ENCODE measurements around the gene NPHP4.

NPHP4 gene

GRCh38 chr1:5998051-5998905 lies 6.1 kb upstream of the NPHP4 start:
- no peak overlapping the region for H3K4me3 ChIP-seq
- no peak overlapping the region for H3K9ac ChIP-seq (ENCODE audit: insufficient read length)
- TF ChIP-seq EZH2 (IDR thresholded peaks at IDR 0.05) (no peak), POLR2AphosphoS5 (IDR thresholded peaks at IDR 0.05; ENCODE audit: borderline replicate concordance, low read depth, low read length) (no peak), FOXP2 (optimal IDR thresholded peaks at IDR 0.05; ENCODE audit: control extremely low read depth, extremely low read length, insufficient read depth) (no peak)
- no peak overlapping the region for H3K27ac ChIP-seq
- H3K36me3 ChIP-seq (ENCODE audit: insufficient read depth, low read length): no peaks in the 10 kb centered on the region
- DNase-seq (ENCODE audit: low read depth, low spot score): no peak
- H3K9me3 ChIP-seq (ENCODE audit: low read depth, low read length): no peaks in the 10 kb centered on the region

- Histone ChIP-seq H3K9me3 (ENCODE audit: low read depth, low read length) (no peaks in the 10 kb centered on the region), H3K9ac (ENCODE audit: insufficient read length) (no peak overlapping the region), H3K27ac (no peak overlapping the region), H3K4me3 (no peak overlapping the region), H3K36me3 (ENCODE audit: insufficient read depth, low read length) (no peaks in the 10 kb centered on the region)
- no peak for DNase-seq (ENCODE audit: low read depth, low spot score)
- TF ChIP-seq POLR2AphosphoS5 (IDR thresholded peaks at IDR 0.05; ENCODE audit: borderline replicate concordance, low read depth, low read length) (no peak), EZH2 (IDR thresholded peaks at IDR 0.05) (no peak), FOXP2 (optimal IDR thresholded peaks at IDR 0.05; ENCODE audit: control extremely low read depth, extremely low read length, insufficient read depth) (no peak)
These were observed 5.1 kb upstream of the NPHP4 start for GRCh38 chr1:5997316-5997715.

GRCh38 chr1:5996641-5997270 lies 4.5 kb upstream of the NPHP4 start:
- TF ChIP-seq FOXP2 (optimal IDR thresholded peaks at IDR 0.05; ENCODE audit: control extremely low read depth, extremely low read length, insufficient read depth) (no peak), EZH2 (IDR thresholded peaks at IDR 0.05) (no peak)

GRCh38 chr1:5995871-5996630 lies 3.8 kb upstream of the NPHP4 start:
- no peak overlapping the region for H3K27ac ChIP-seq
- no peaks in the 10 kb centered on the region for H3K9me3 ChIP-seq (ENCODE audit: low read depth, low read length)
- no peak for TF ChIP-seq FOXP2 (optimal IDR thresholded peaks at IDR 0.05; ENCODE audit: control extremely low read depth, extremely low read length, insufficient read depth)
- TF ChIP-seq POLR2AphosphoS5 (IDR thresholded peaks at IDR 0.05; ENCODE audit: borderline replicate concordance, low read depth, low read length): no peak
- TF ChIP-seq EZH2 (IDR thresholded peaks at IDR 0.05): no peak
- DNase-seq (ENCODE audit: low read depth, low spot score): no peak
- H3K4me3 ChIP-seq: no peak overlapping the region
- no peaks in the 10 kb centered on the region for H3K36me3 ChIP-seq (ENCODE audit: insufficient read depth, low read length)
- H3K9ac ChIP-seq (ENCODE audit: insufficient read length): no peak overlapping the region

More at GRCh38 chr1:5996641-5997270, 4.5 kb upstream of the NPHP4 start:
- no peak overlapping the region for H3K4me3 ChIP-seq
- no peak overlapping the region for H3K27ac ChIP-seq
- DNase-seq (ENCODE audit: low read depth, low spot score): no peak
- no peaks in the 10 kb centered on the region for H3K9me3 ChIP-seq (ENCODE audit: low read depth, low read length)
- no peak overlapping the region for H3K9ac ChIP-seq (ENCODE audit: insufficient read length)
- no peaks in the 10 kb centered on the region for H3K36me3 ChIP-seq (ENCODE audit: insufficient read depth, low read length)

GRCh38 chr1:5994713-5995621 lies 2.7 kb upstream of the NPHP4 start:
- DNase-seq (ENCODE audit: low read depth, low spot score): no peak
- no peak for TF ChIP-seq FOXP2 (optimal IDR thresholded peaks at IDR 0.05; ENCODE audit: control extremely low read depth, extremely low read length, insufficient read depth)
- no peak for TF ChIP-seq POLR2AphosphoS5 (IDR thresholded peaks at IDR 0.05; ENCODE audit: borderline replicate concordance, low read depth, low read length)
- TF ChIP-seq EZH2 (IDR thresholded peaks at IDR 0.05): no peak
- Histone ChIP-seq H3K36me3 (ENCODE audit: insufficient read depth, low read length) (no peaks in the 10 kb centered on the region), H3K9ac (ENCODE audit: insufficient read length) (no peak overlapping the region), H3K27ac (no peak overlapping the region), H3K9me3 (ENCODE audit: low read depth, low read length) (no peaks in the 10 kb centered on the region), H3K4me3 (no peak overlapping the region)

GRCh38 chr1:5993556-5994491 lies 1.6 kb upstream of the NPHP4 start:
- no peak for DNase-seq (ENCODE audit: low read depth, low spot score)
- no peaks in the 10 kb centered on the region for H3K36me3 ChIP-seq (ENCODE audit: insufficient read depth, low read length)
- no peak overlapping the region for H3K9ac ChIP-seq (ENCODE audit: insufficient read length)
- H3K9me3 ChIP-seq (ENCODE audit: low read depth, low read length): no peaks in the 10 kb centered on the region
- H3K27ac ChIP-seq: no peak overlapping the region
- TF ChIP-seq EZH2 (IDR thresholded peaks at IDR 0.05) (no peak), FOXP2 (optimal IDR thresholded peaks at IDR 0.05; ENCODE audit: control extremely low read depth, extremely low read length, insufficient read depth) (no peak), POLR2AphosphoS5 (IDR thresholded peaks at IDR 0.05; ENCODE audit: borderline replicate concordance, low read depth, low read length) (no peak)
- peak overlapping the region; percentile 99 for H3K4me3 ChIP-seq

All from SK-N-MC (cell line).